ENCODE measurements around the gene GCNT3.
"Not testable (repeated sequence)": the region's sequence is repeated elsewhere in the genome, so short reads cannot be mapped to it uniquely, and the experiment has no call there.

The GCNT3 gene

GRCh38 chr15:59615661-59616060 is 4.1 kb downstream of the GCNT3 start:
- no peak overlapping the region for H3K4me3 ChIP-seq (ENCODE audit: low read depth, low read length)
- TF ChIP-seq CTCF (IDR thresholded peaks at IDR 0.05; ENCODE audit: insufficient read depth, low read depth, low read length, missing control alignments), result no peak
- no peak for DNase-seq (ENCODE audit: low read depth)

DNA sequence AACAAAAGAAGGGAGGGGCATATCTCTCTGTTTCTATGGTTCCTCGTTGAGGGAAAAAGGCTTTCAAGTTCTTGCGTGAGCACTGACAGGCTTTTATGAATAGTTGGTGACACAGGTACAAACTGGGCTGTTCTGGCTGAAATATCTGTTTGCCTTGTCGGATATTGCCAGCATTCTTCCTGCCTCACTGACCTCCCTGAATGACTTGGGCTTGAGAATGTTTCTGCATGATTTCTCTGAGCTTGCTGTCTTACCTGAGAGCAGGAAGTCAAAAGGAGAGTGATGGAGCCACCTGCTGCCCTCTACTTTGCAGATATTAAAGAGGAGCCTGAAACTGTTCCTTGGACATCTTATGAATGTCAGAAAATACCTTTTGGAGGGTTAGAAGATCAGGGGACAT is 4.8 kb downstream of the GCNT3 start:
- DNase-seq (ENCODE audit: low read depth), result no peak
- TF ChIP-seq CTCF (IDR thresholded peaks at IDR 0.05; ENCODE audit: insufficient read depth, low read depth, low read length, missing control alignments), result no peak
- no peak overlapping the region for H3K4me3 ChIP-seq (ENCODE audit: low read depth, low read length)

GRCh38 chr15:59618406-59618805 is 6.8 kb downstream of the GCNT3 start:
- TF ChIP-seq CTCF (IDR thresholded peaks at IDR 0.05; ENCODE audit: insufficient read depth, low read depth, low read length, missing control alignments), result no peak
- no peak overlapping the region for H3K4me3 ChIP-seq (ENCODE audit: low read depth, low read length)
- no peak for DNase-seq (ENCODE audit: low read depth)

DNA sequence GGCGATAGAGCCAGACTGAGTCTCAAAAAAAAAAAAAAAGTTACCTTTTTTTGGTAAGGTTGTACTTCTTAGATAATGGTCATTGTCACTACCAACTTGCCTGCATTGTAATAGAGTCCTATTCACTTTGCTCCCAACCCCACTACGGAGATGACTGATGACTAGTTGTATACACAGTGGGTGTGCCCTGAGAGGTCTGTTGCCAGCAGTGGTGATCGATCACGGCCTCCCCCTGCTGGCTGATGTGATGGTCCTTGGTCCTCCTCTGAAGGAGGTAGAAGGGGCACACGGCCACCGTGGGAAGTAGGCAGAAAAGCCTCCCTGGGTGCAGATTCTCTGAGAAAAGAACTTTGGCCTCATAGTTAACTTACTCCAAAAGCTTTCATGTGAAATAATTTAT is 10.7 kb downstream of the GCNT3 start:
- H3K4me3 ChIP-seq (ENCODE audit: low read depth, low read length), result no peak overlapping the region
- TF ChIP-seq CTCF (IDR thresholded peaks at IDR 0.05; ENCODE audit: insufficient read depth, low read depth, low read length, missing control alignments), result peak; percentile 61
- peak; percentile 75 for DNase-seq (ENCODE audit: low read depth)

GRCh38 chr15:59632714-59633113 is 21.1 kb downstream of the GCNT3 start:
- no peak for DNase-seq (ENCODE audit: low read depth)
- no peak overlapping the region for H3K4me3 ChIP-seq (ENCODE audit: low read depth, low read length)
- TF ChIP-seq CTCF (IDR thresholded peaks at IDR 0.05; ENCODE audit: insufficient read depth, low read depth, low read length, missing control alignments), result peak; percentile 12

- no peak for TF ChIP-seq CTCF (IDR thresholded peaks at IDR 0.05; ENCODE audit: insufficient read depth, low read depth, low read length, missing control alignments)
- no peak for DNase-seq (ENCODE audit: low read depth)
- H3K4me3 ChIP-seq (ENCODE audit: low read depth, low read length), result no peak overlapping the region
These were observed 24.6 kb downstream of the GCNT3 start for GRCh38 chr15:59636184-59636583.

DNA sequence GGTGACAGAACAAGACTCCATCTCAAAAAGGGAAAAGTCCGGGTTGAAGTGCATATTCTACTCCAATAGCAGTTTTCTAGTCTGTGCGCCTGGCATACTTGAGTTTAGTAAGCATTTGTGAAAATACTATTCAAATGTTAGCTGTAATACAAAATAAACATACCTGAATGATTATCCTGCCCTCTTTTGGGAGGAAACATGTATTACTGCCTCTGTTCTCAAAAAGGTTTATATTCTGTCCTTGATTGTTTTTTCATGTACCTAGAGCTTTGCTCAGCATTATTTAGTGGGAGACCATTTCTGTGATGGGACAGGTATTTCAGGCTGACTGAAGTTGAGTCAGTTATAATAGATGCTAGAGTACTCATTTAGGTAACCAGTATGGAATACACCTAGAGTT is 25.9 kb downstream of the GCNT3 start:
- not testable (repeated sequence) for DNase-seq (ENCODE audit: low read depth); H3K4me3 ChIP-seq (ENCODE audit: low read depth, low read length)

DNA sequence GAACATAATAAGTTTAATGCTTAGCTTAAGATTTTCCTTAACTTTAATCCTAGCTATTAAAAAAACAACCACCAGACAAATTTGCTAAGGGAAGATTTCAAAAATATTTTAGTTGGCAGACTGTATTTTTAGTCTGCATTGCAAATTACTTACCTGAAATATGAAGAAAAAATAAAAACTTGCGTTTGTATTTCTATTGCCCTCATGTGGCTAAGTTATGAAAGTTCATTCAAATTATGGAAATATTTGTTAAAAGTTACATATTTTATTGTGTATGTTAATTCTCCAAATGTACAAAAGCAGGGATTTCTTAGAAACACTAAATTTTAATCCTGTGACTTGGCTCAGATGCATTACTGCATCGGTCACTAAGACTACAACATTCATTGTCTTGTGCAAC is 30.8 kb downstream of the GCNT3 start:
- TF ChIP-seq CTCF (IDR thresholded peaks at IDR 0.05; ENCODE audit: insufficient read depth, low read depth, low read length, missing control alignments), result no peak
- H3K4me3 ChIP-seq (ENCODE audit: low read depth, low read length), result no peak overlapping the region
- no peak for DNase-seq (ENCODE audit: low read depth)
